ENCODE measurements around the gene PRSS12.
"Not testable (repeated sequence)": the region's sequence is repeated elsewhere in the genome, so short reads cannot be mapped to it uniquely, and the experiment has no call there.

Gene PRSS12

GRCh38 chr4:118276580-118276979 is 76.2 kb downstream of the PRSS12 start:
- no peak for DNase-seq (ENCODE audit: low read depth)

GRCh38 chr4:118273642-118274041 is 79.2 kb downstream of the PRSS12 start:
- no peak for DNase-seq (ENCODE audit: low read depth)

- DNase-seq (ENCODE audit: low read depth) = no peak
These were observed 81.0 kb downstream of the PRSS12 start for GRCh38 chr4:118271788-118272187.

- no peak for DNase-seq (ENCODE audit: low read depth)
These were observed 82.3 kb downstream of the PRSS12 start for GRCh38 chr4:118270492-118270891.

GRCh38 chr4:118268780-118269179 is 84.0 kb downstream of the PRSS12 start:
- no peak for DNase-seq (ENCODE audit: low read depth)

- DNase-seq (ENCODE audit: low read depth) = not testable (repeated sequence)
These were observed 86.7 kb downstream of the PRSS12 start for GRCh38 chr4:118266145-118266496.

GRCh38 chr4:118265312-118266144 is 87.3 kb downstream of the PRSS12 start:
- DNase-seq (ENCODE audit: low read depth) = no peak

GRCh38 chr4:118264096-118264495 is 88.7 kb downstream of the PRSS12 start:
- no peak for DNase-seq (ENCODE audit: low read depth)

- DNase-seq (ENCODE audit: low read depth) = no peak
These were observed 92.5 kb downstream of the PRSS12 start for GRCh38 chr4:118260309-118260708.

GRCh38 chr4:118259111-118259510 is 93.7 kb downstream of the PRSS12 start:
- no peak for DNase-seq (ENCODE audit: low read depth)

- DNase-seq (ENCODE audit: low read depth) = no peak
These were observed 98.4 kb downstream of the PRSS12 start for GRCh38 chr4:118254368-118254767.

- DNase-seq (ENCODE audit: low read depth) = no peak
These were observed 102.9 kb downstream of the PRSS12 start for GRCh38 chr4:118249890-118250289.

- DNase-seq (ENCODE audit: low read depth) = no peak
These were observed 115.3 kb downstream of the PRSS12 start for GRCh38 chr4:118237531-118237930.

GRCh38 chr4:118235566-118236120 is 117.2 kb downstream of the PRSS12 start:
- DNase-seq (ENCODE audit: low read depth) = no peak

Measured in HS-27A (cell line).